ENCODE measurements around the gene CARF. TPM values are rescaled to one million over a fixed set of nuclear protein-coding genes. Genes with fewer than 3 reads are reported as not detected.

The CARF gene
- total and polyA plus RNA-seq, 2 of the 13 experiments (the other 11 are each of a cell fraction or from before 2014, with no cell fraction given): 3.0 to 5.4 TPM

GRCh38 chr2:202911512-202912341 is at the start of gene CARF, which contains the start of gene WDR12 (continued):
- TF ChIP-seq, protein P1, sequence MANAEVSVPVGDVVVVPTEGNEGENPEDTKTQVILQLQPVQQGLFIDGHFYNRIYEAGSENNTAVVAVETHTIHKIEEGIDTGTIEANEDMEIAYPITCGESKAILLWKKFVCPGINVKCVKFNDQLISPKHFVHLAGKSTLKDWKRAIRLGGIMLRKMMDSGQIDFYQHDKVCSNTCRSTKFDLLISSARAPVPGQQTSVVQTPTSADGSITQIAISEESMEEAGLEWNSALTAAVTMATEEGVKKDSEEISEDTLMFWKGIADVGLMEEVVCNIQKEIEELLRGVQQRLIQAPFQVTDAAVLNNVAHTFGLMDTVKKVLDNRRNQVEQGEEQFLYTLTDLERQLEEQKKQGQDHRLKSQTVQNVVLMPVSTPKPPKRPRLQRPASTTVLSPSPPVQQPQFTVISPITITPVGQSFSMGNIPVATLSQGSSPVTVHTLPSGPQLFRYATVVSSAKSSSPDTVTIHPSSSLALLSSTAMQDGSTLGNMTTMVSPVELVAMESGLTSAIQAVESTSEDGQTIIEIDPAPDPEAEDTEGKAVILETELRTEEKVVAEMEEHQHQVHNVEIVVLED (CRISPR knock-in tag; IDR thresholded peaks at IDR 0.05; ENCODE audit: borderline replicate concordance): no peak; the same call in 1 of the 2 replicates
- TF ChIP-seq SNAI1 (CRISPR knock-in tag; IDR thresholded peaks at IDR 0.05; ENCODE audit: borderline replicate concordance) (no peak), ZNF253 (CRISPR knock-in tag; IDR thresholded peaks at IDR 0.05; ENCODE audit: borderline replicate concordance) (no peak), HDAC2 (CRISPR knock-in tag; IDR thresholded peaks at IDR 0.05) (peak; percentile 70), RBM39 (IDR thresholded peaks at IDR 0.05; ENCODE audit: low read depth, low read length, poor library complexity, severe bottlenecking) (no peak), ZNF772 (CRISPR knock-in tag; IDR thresholded peaks at IDR 0.05) (peak; percentile 93), BCL6 (CRISPR knock-in tag; IDR thresholded peaks at IDR 0.05) (no peak), ZZZ3 (CRISPR knock-in tag; IDR thresholded peaks at IDR 0.05; ENCODE audit: borderline replicate concordance) (no peak), ZNF546 (CRISPR knock-in tag; conservative IDR thresholded peaks at IDR 0.05) (no peak), NAIF1 (CRISPR knock-in tag; IDR thresholded peaks at IDR 0.05; ENCODE audit: borderline replicate concordance) (no peak), JUND (CRISPR knock-in tag; IDR thresholded peaks at IDR 0.05) (no peak), ZFY (CRISPR knock-in tag; IDR thresholded peaks at IDR 0.05) (peak; percentile 61; the same call in 1 of the 2 replicates), SPEN (CRISPR knock-in tag; IDR thresholded peaks at IDR 0.05; ENCODE audit: low read depth) (peak; percentile 63), HNRNPH1 (optimal IDR thresholded peaks at IDR 0.05; ENCODE audit: low read depth, low read length) (no peak), HDAC1 (CRISPR knock-in tag; IDR thresholded peaks at IDR 0.05) (peak; percentile 83; the same call in 1 of the 2 replicates), MAF1 (CRISPR knock-in tag; IDR thresholded peaks at IDR 0.05; ENCODE audit: borderline replicate concordance) (no peak), XRCC5 (optimal IDR thresholded peaks at IDR 0.05; ENCODE audit: low read length) (peak; percentile 76), ZNF790 (CRISPR knock-in tag; IDR thresholded peaks at IDR 0.05; ENCODE audit: borderline replicate concordance) (no peak; the same call in 1 of the 2 replicates), EZH2 (conservative IDR thresholded peaks at IDR 0.05; ENCODE audit: low read depth, low read length) (no peak), SMAD3 (CRISPR knock-in tag; IDR thresholded peaks at IDR 0.05) (peak; percentile 79; the same call in 1 of the 2 replicates), ZNF256 (CRISPR knock-in tag; conservative IDR thresholded peaks at IDR 0.05) (peak; percentile 93; the same call in 1 of the 2 replicates), TBL1XR1 (IDR thresholded peaks at IDR 0.05; ENCODE audit: borderline replicate concordance, low read length, partially characterized antibody) (peak; percentile 21), ELF1 (CRISPR knock-in tag; IDR thresholded peaks at IDR 0.05) (peak; percentile 86), ZNF292 (CRISPR knock-in tag; IDR thresholded peaks at IDR 0.05; ENCODE audit: borderline replicate concordance, low read depth) (peak; percentile 73; the same call in 1 of the 2 replicates), HDAC6 (IDR thresholded peaks at IDR 0.05; ENCODE audit: low read depth, low read length) (no peak)
- TF ChIP-seq, protein P2, sequence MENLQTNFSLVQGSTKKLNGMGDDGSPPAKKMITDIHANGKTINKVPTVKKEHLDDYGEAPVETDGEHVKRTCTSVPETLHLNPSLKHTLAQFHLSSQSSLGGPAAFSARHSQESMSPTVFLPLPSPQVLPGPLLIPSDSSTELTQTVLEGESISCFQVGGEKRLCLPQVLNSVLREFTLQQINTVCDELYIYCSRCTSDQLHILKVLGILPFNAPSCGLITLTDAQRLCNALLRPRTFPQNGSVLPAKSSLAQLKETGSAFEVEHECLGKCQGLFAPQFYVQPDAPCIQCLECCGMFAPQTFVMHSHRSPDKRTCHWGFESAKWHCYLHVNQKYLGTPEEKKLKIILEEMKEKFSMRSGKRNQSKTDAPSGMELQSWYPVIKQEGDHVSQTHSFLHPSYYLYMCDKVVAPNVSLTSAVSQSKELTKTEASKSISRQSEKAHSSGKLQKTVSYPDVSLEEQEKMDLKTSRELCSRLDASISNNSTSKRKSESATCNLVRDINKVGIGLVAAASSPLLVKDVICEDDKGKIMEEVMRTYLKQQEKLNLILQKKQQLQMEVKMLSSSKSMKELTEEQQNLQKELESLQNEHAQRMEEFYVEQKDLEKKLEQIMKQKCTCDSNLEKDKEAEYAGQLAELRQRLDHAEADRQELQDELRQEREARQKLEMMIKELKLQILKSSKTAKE (CRISPR knock-in tag; IDR thresholded peaks at IDR 0.05; ENCODE audit: borderline replicate concordance): no peak

Measured in HepG2 (cell line).